Hematopoietic multipotent progenitor cell (in vitro differentiated cells): ENCODE measurements around the gene ESD. TPM values are rescaled to one million over a fixed set of nuclear protein-coding genes. Genes with fewer than 3 reads are reported as not detected.
A peak's percentile ranks its signal among the peaks of the same experiment; 100 is the strongest.

Experiments used
- DNase-seq, 3 donors: peaks; one replicate each; pipeline ENCODE4 v3.0.0-alpha.2; 2011 to 2015; ENCODE audit warnings: low read depth in 2 of 3, low spot score in 2 of 3
- total RNA-seq: library from RNA; depleted of rRNA; stranded (reverse); fragments of >200 nt; gene quantifications from one replicate; pipeline ENCODE4 v1.2.3, GENCODE V29; 2012

Gene ESD
- total RNA-seq, 1 donor: 71.4 TPM

- peak in 1 of 3 donors; percentile 45 for DNase-seq
Measured at GRCh38 chr13:46748300-46748699, 48.7 kb downstream of the ESD start.

- DNase-seq: no peak
Measured at GRCh38 chr13:46747031-46747820, 49.7 kb downstream of the ESD start.

DNA sequence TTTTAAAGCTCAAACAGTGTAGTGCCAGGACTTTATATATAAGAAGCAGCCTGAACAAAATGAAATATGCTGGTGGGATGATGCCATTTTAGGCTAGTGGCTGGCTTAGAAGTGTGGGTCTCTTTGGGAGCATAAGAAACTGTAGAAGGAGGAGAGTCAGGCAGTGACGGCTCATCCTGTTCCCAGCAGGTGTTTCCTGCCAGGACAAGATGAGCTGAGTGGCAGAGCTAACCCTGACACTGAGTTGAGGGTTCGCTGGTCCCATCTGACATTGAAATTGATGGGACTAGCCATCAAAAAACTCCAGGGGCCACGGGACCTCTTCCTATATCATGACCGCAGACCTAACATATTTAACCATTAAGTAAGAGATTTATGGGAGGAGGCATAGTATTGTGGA lies 51.3 kb downstream of the ESD start:
- DNase-seq: peak in 1 of 3 donors; percentile 51

GRCh38 chr13:46745062-46745461 lies 51.9 kb downstream of the ESD start:
- no peak for DNase-seq

GRCh38 chr13:46743191-46743590 lies 53.8 kb downstream of the ESD start:
- DNase-seq: no peak

- DNase-seq: no peak
Measured at GRCh38 chr13:46739447-46740098, 57.4 kb downstream of the ESD start.

GRCh38 chr13:46738766-46739165 lies 58.2 kb downstream of the ESD start:
- no peak for DNase-seq

DNA sequence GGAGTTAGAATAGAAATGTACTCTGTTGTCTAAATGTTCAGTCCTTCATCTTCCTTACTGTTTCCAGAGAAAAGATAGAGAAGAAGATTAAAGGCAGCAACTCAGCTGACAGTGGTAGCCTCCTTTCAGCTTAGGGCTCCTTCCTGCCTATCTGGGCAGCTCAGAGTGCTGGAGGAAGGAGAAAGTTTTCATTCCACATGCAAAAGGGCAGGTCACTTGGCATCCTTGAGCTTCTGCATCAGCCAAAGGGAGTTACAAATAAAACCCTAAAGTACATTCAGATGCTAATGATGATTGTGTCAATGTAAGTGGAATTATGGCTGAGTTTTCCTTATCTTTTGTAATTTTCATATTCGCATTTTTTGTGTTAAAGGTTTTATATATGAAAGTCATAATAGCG lies 58.9 kb downstream of the ESD start:
- no peak for DNase-seq

DNA sequence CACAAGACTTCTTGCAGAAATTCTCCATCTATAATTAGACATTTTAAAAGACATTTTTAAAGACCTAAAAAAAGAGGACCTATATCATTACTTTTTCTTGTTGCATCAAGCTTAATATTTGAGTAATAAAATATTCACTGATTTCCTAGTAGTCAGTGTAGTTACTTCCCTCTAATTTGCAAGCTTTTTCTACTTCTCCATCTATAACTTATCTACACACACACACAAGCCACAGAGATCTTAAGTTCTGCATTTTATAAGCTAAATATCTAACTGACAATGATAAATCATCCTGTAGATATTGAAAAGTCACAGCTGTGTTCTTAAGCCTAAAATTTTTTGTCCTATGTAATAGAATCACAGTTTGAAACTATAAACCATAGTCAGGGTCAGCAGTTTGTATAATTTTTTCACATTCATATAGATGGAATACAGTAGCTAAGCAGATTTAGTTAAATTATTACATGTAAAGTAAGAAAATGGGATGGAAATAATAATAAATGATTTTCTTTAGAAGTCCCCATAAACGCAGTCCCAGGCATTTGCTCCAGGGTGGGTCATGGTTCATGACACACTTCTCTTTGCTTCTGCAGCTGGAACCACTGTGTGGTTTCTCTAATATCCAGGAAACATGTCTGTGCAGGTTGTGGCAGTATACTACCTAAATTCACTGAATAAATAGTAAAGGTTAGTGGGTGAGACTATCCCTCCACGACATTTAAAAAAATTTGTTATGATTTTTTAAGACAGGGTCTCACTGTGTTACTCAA lies 60.2 kb downstream of the ESD start:
- peak in 2 of 3 donors; percentile 60 to 91 for DNase-seq

- no peak for DNase-seq
Measured at GRCh38 chr13:46735425-46735824, 61.5 kb downstream of the ESD start.

GRCh38 chr13:46731535-46731934 lies 65.4 kb downstream of the ESD start:
- DNase-seq: no peak

DNA sequence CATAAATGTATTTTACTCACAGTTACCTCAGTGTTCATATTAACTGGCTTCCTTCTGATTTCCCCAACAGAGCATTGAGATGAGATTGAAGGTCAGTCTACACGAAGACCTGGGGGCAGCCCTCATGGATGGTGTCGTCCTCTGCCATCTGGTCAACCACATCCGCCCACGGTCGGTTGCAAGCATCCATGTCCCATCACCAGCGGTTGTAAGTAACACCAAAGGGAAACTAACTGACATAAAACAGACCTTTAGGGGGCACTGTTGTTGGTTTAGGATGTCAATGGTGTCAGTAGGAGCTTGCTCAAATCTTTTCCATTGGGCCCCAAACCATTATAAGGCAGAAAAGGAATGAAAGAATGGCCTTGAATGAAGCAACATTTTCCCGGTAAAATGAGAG lies 68.2 kb downstream of the ESD start:
- DNase-seq: peak in 1 of 3 donors; percentile 25

DNA sequence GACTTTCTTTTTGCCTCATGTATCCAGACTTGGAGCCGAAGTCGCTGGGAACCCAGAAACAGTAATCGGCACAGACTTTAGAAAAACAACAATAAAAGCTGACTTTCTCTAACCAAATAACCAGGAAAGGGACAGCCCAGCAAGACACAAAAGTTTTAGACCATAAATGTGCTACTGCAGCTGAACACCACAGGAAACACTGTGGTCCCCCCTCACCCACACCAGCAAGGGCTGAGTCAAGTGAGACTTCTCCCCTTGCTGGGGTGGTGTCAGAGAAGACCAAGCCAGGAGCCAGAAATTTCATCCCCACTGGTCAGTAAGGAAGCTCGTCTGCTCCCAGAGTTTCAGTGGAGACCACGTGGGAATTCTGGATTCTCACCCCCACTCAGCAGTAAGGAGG lies 70.6 kb downstream of the ESD start:
- DNase-seq: no peak

Other genes with a start within 250 kb of the ESD start
- 10.0 TPM for gene LRCH1, start 244.0 kb downstream of the ESD start, total RNA-seq
- gene HTR2A, start 99.9 kb upstream of the ESD start, total RNA-seq: under 0.01 TPM